NOMO-1 treated with dmso at 0.1 percent for 144 hours (cell line): ENCODE measurements around the gene AHSA1.

Experiments used
- DNase-seq: peaks from one replicate; lab custom pipeline; 2025; ENCODE audit not compliant: unreplicated experiment; lab: John Stamatoyannopoulos, UW

AHSA1 gene

GRCh38 chr14:77470224-77470870 lies 12.5 kb downstream of the AHSA1 start:
- DNase-seq = no peak

GRCh38 chr14:77473921-77474320 lies 16.0 kb downstream of the AHSA1 start:
- no peak for DNase-seq

GRCh38 chr14:77474479-77475177 lies 16.7 kb downstream of the AHSA1 start:
- no peak for DNase-seq

- no peak for DNase-seq
These were observed 17.7 kb downstream of the AHSA1 start for GRCh38 chr14:77475432-77476115.

- DNase-seq = no peak
These were observed 20.1 kb downstream of the AHSA1 start for GRCh38 chr14:77478029-77478428.

- peak; percentile 22 for DNase-seq
These were observed 20.9 kb downstream of the AHSA1 start for GRCh38 chr14:77478796-77479195.

GRCh38 chr14:77482422-77482821 lies 24.5 kb downstream of the AHSA1 start:
- no peak for DNase-seq

- DNase-seq = no peak
These were observed 27.4 kb downstream of the AHSA1 start for GRCh38 chr14:77485256-77485655.

GRCh38 chr14:77485901-77486678 lies 28.2 kb downstream of the AHSA1 start:
- DNase-seq = no peak

- no peak for DNase-seq
These were observed 30.7 kb downstream of the AHSA1 start for GRCh38 chr14:77488558-77488957.

GRCh38 chr14:77489041-77489440 lies 31.1 kb downstream of the AHSA1 start:
- no peak for DNase-seq

- no peak for DNase-seq
These were observed 32.6 kb downstream of the AHSA1 start for GRCh38 chr14:77490347-77490986.

- no peak for DNase-seq
These were observed 33.2 kb downstream of the AHSA1 start for GRCh38 chr14:77491056-77491455.

GRCh38 chr14:77495334-77495733 lies 37.4 kb downstream of the AHSA1 start:
- no peak for DNase-seq

- no peak for DNase-seq
These were observed 40.5 kb downstream of the AHSA1 start, which contains the start of gene ISM2 for GRCh38 chr14:77498120-77498979. Gene ISM2 (minus strand): TSS chr14:77498816. CDS start chr14:77498793, 23 bp downstream.

- no peak for DNase-seq
These were observed 41.2 kb downstream of the AHSA1 start for GRCh38 chr14:77498984-77499527.

- DNase-seq = no peak
These were observed 44.4 kb downstream of the AHSA1 start for GRCh38 chr14:77502109-77502782.

- no peak for DNase-seq
These were observed 45.2 kb downstream of the AHSA1 start for GRCh38 chr14:77503138-77503537.

- DNase-seq = no peak
These were observed 47.1 kb downstream of the AHSA1 start for GRCh38 chr14:77505031-77505430.
